SK-N-SH (cell line): ENCODE measurements around the gene PLD3. TPM values are rescaled to one million over a fixed set of nuclear protein-coding genes. Genes with fewer than 3 reads are reported as not detected.

Experiments used
- CTCF ChIA-PET: fragments of 300-600, 350-600 bp; formaldehyde crosslinking; extraction: SDS; loops from one replicate; lab custom pipeline; 2021; lab: Yijun Ruan, JAX
- POLR2A ChIA-PET: fragments of 350-600 bp; sonication (Branson Sonifier 250); formaldehyde crosslinking; extraction: SDS; loops from one replicate; lab custom pipeline; 2020; ENCODE audit warnings: antibody characterized with exemption, inconsistent platforms; lab: Yijun Ruan, JAX
- DNase-seq: peaks from one replicate; pipeline ENCODE4 v3.0.0; 2012
- H2AFZ ChIP-seq: fragments of 200-600 bp; sonication (generic); 2 replicates; pipeline ENCODE4 v1.8.1; 2016; ENCODE audit warnings: antibody characterized with exemption, mild to moderate bottlenecking, low read depth
- H3F3A ChIP-seq: fragments of 200-600 bp; sonication (generic); replicated peaks from 2 replicates; pipeline ENCODE3; 2016; ENCODE audit warnings: antibody characterized with exemption, mild to moderate bottlenecking; ENCODE audit not compliant: insufficient read depth
- H3K27ac ChIP-seq, 2 experiments: fragments of 200-500 bp in 1 of 2; fragments of 200-600 bp in 1 of 2; sonication (Bioruptor generic) in 1 of 2; sonication (generic), shearing (Covaris generic) in 1 of 2; 2 replicates each; pipeline versions ENCODE4 v1.5.1 to v1.6.1; 2014 to 2016; ENCODE audit warnings: low read depth in 2 of 2, inconsistent platforms in 1 of 2, low read length in 1 of 2, mild to moderate bottlenecking in 1 of 2, mixed read lengths in 1 of 2
- H3K27me3 ChIP-seq: fragments of 200-600 bp; sonication (generic), shearing (Covaris generic); 2 replicates; pipeline ENCODE4 v1.6.1; 2016; ENCODE audit warnings: mixed run types; ENCODE audit not compliant: insufficient read depth
- H3K36me3 ChIP-seq, 2 experiments: fragments of 200-500 bp in 1 of 2; fragments of 200-600 bp in 1 of 2; sonication (Bioruptor generic) in 1 of 2; sonication (generic) in 1 of 2; replicated peaks in 1 of 2; 2 replicates each; pipeline versions ENCODE3 to v1.5.1; 2014 to 2016; ENCODE audit warnings: low read length in 1 of 2, mild to moderate bottlenecking in 1 of 2; ENCODE audit not compliant: insufficient read depth in 2 of 2, control insufficient read depth in 1 of 2
- H3K4me1 ChIP-seq, 2 experiments: fragments of 200-500 bp in 1 of 2; fragments of 200-600 bp in 1 of 2; sonication (Bioruptor generic) in 1 of 2; sonication (generic), shearing (Covaris generic) in 1 of 2; 2 replicates each; pipeline versions ENCODE4 v1.5.1 to v1.6.1; 2014 to 2016; ENCODE audit warnings: low read depth in 1 of 2, low read length in 1 of 2, mixed run types in 1 of 2; ENCODE audit not compliant: insufficient read depth in 2 of 2, control insufficient read depth in 1 of 2
- H3K4me2 ChIP-seq: fragments of 200-600 bp; sonication (generic), shearing (Covaris generic); 2 replicates; pipeline ENCODE4 v1.6.1; 2017; ENCODE audit warnings: mixed run types
- H3K4me3 ChIP-seq, 2 experiments: fragments of 200-500 bp in 1 of 2; fragments of 200-600 bp in 1 of 2; sonication (Bioruptor generic) in 1 of 2; sonication (generic), shearing (Covaris generic) in 1 of 2; 2 replicates each; pipeline versions ENCODE4 v1.5.1 to v1.8.1; 2014 to 2016; ENCODE audit warnings: low read depth in 2 of 2, inconsistent platforms in 1 of 2, low read length in 1 of 2, mild to moderate bottlenecking in 1 of 2, mixed read lengths in 1 of 2, moderate library complexity in 1 of 2
- H3K79me2 ChIP-seq: fragments of 200-600 bp; sonication (generic); 2 replicates; pipeline ENCODE4 v1.8.1; 2017; ENCODE audit warnings: mild to moderate bottlenecking; ENCODE audit not compliant: insufficient read depth
- H3K9ac ChIP-seq: fragments of 200-600 bp; sonication (generic); 2 replicates; pipeline ENCODE4 v1.6.1; 2017; ENCODE audit warnings: mixed run types
- H3K9me2 ChIP-seq: fragments of 200-600 bp; sonication (generic); 2 replicates; pipeline ENCODE4 v1.6.1; 2017; ENCODE audit warnings: mixed run types
- H3K9me3 ChIP-seq: fragments of 200-600 bp; sonication (generic); 2 replicates; pipeline ENCODE4 v1.6.1; 2017; ENCODE audit warnings: mixed run types, mild to moderate bottlenecking, moderate library complexity
- H4K20me1 ChIP-seq: fragments of 200-600 bp; sonication (generic); 2 replicates; pipeline ENCODE4 v1.6.1; 2017; ENCODE audit warnings: mild to moderate bottlenecking, mixed run types; ENCODE audit not compliant: insufficient read depth
- CHD2 ChIP-seq: fragments of 150-350 bp; IDR thresholded peaks from 2 replicates; pipeline ENCODE4 v1.6.1; 2018; ENCODE audit warnings: low read length; ENCODE audit not compliant: partially characterized antibody
- EP300 ChIP-seq, 2 experiments: IDR thresholded peaks; 2 replicates each; pipeline versions ENCODE4 v1.4.0 to v1.6.1; 2012; ENCODE audit warnings: borderline replicate concordance in 1 of 2, low read depth in 1 of 2, low read length in 1 of 2
- MXI1 ChIP-seq: IDR thresholded peaks from 2 replicates; pipeline ENCODE4 v1.6.1; 2012; ENCODE audit warnings: mild to moderate bottlenecking, low read depth, low read length, improper control_type of control experiment
- NFIC ChIP-seq: IDR thresholded peaks from 2 replicates; pipeline ENCODE4 v1.4.0; 2012; ENCODE audit warnings: borderline replicate concordance
- NRF1 ChIP-seq: IDR thresholded peaks from 2 replicates; pipeline ENCODE4 v1.6.1; 2012; ENCODE audit warnings: low read depth, mild to moderate bottlenecking, low read length
- POLR2AphosphoS5 ChIP-seq: IDR thresholded peaks from 2 replicates; pipeline ENCODE4 v1.6.1; 2012; ENCODE audit warnings: low read depth, low read length
- RCOR1 ChIP-seq: fragments of 150-350 bp; IDR thresholded peaks from 2 replicates; pipeline ENCODE4 v1.6.1; 2017; ENCODE audit warnings: antibody characterized with exemption, low read length
- RFX5 ChIP-seq: IDR thresholded peaks from 2 replicates; pipeline ENCODE4 v1.6.1; 2012; ENCODE audit warnings: mild to moderate bottlenecking, improper control_type of control experiment, low read length
- TAF1 ChIP-seq: IDR thresholded peaks from 2 replicates; pipeline ENCODE4 v1.6.1; 2012; ENCODE audit warnings: low read depth, mild to moderate bottlenecking, low read length, moderate library complexity, borderline replicate concordance
- USF1 ChIP-seq: IDR thresholded peaks from 2 replicates; pipeline ENCODE4 v1.4.0; 2012; ENCODE audit warnings: low read depth, borderline replicate concordance
- WGBS: methylation state at CpG from one replicate; pipeline ENCODE4 v1.1.6; 2017; ENCODE audit warnings: low lambda C conversion rate; 5-methylcytosine and 5-hydroxymethylcytosine counted together
- polyA plus RNA-seq, 3 experiments: library from polyadenylated mRNA; depleted of rRNA; stranded (reverse); fragments of >200 nt; gene quantifications; 2 replicates each; pipeline ENCODE4 v1.2.3, GENCODE V29; 2012
- TF ChIP-seq, protein P1 (sequence below): IDR thresholded peaks from 2 replicates; pipeline ENCODE4; 2012
- TF ChIP-seq, protein P2 (sequence below): IDR thresholded peaks from 2 replicates; pipeline ENCODE4 v1.4.0; 2012; ENCODE audit warnings: low read depth
- TF ChIP-seq, protein P3 (sequence below): fragments of 150-350 bp; IDR thresholded peaks from 2 replicates; pipeline ENCODE4 v1.6.1; 2016; ENCODE audit warnings: mild to moderate bottlenecking, low read depth, low read length

Gene PLD3
- polyA plus RNA-seq, 1 of the 3 experiments (the other 2 are of a cell fraction), result 511 TPM

DNA sequence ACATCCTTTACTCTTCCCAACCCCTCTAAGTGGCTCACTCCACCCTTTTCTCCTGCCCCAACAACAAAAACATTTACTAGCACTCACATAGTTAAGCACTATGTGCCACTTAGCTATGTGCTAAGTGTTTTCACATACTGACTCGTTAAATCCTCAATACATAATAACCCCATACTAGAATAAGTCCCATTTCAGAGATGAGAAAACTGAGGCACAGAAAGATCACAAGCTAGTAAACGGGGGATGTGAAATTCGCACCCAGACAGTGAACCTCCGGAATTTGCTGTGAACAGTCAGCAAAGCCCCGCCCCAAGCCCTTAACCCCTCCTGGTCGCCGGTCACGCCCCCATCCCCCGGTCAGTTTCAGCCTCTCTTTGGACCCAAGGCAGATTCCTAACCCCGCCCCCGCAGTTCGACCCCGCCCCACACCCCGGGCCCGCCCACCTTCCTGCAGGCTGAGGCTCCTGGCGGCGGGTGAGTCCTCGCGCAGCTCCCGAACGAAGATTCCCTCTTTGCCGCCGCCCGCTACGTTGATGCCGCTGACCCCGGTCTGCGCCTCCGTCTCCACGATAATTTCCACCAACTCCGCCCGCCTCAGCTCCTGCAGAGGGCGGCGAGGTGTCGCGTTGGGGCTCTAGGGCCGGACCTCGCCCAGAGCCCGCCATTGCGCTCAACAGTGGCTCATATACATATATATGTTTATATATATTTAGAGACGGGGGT, 54.9 kb downstream of the PLD3 start:
- no peak for TF ChIP-seq TAF1
- no peak for TF ChIP-seq MXI1
- TF ChIP-seq RCOR1, result peak; percentile 82
- TF ChIP-seq RFX5, result no peak
- TF ChIP-seq NRF1, result no peak
- TF ChIP-seq, protein P1, sequence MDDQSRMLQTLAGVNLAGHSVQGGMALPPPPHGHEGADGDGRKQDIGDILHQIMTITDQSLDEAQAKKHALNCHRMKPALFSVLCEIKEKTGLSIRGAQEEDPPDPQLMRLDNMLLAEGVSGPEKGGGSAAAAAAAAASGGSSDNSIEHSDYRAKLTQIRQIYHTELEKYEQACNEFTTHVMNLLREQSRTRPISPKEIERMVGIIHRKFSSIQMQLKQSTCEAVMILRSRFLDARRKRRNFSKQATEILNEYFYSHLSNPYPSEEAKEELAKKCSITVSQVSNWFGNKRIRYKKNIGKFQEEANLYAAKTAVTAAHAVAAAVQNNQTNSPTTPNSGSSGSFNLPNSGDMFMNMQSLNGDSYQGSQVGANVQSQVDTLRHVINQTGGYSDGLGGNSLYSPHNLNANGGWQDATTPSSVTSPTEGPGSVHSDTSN, result no peak
- TF ChIP-seq, protein P2, sequence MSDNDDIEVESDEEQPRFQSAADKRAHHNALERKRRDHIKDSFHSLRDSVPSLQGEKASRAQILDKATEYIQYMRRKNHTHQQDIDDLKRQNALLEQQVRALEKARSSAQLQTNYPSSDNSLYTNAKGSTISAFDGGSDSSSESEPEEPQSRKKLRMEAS, result 0 out of 2 replicates have a peak, but pooled peaks have one; percentile 35
- TF ChIP-seq, protein P3, sequence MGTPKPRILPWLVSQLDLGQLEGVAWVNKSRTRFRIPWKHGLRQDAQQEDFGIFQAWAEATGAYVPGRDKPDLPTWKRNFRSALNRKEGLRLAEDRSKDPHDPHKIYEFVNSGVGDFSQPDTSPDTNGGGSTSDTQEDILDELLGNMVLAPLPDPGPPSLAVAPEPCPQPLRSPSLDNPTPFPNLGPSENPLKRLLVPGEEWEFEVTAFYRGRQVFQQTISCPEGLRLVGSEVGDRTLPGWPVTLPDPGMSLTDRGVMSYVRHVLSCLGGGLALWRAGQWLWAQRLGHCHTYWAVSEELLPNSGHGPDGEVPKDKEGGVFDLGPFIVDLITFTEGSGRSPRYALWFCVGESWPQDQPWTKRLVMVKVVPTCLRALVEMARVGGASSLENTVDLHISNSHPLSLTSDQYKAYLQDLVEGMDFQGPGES, result no peak
- TF ChIP-seq POLR2AphosphoS5, result peak; percentile 42; the same call in 1 of the 2 replicates
- TF ChIP-seq USF1, result no peak
- TF ChIP-seq EP300 (IDR thresholded peaks at IDR 0.05; ENCODE audit: borderline replicate concordance in 1 of 2, low read depth in 1 of 2, low read length in 1 of 2), result no peak
- no peak for TF ChIP-seq CHD2
- TF ChIP-seq NFIC, result no peak
- Histone ChIP-seq H4K20me1 (no peaks in the 10 kb centered on the region), H3K27ac (peak overlapping the region; percentile 58 to 78; a peak in 3 of 4 replicates), H3K9me2 (no peaks in the 10 kb centered on the region), H3K9ac (peak overlapping the region; percentile 75), H2AFZ (peak overlapping the region; percentile 99), H3K4me2 (peak overlapping the region; percentile 96), H3K79me2 (no peaks in the 10 kb centered on the region), H3K9me3 (no peaks in the 10 kb centered on the region), H3K27me3 (no peaks in the 10 kb centered on the region), H3K36me3 (no peaks in the 10 kb centered on the region), H3F3A (peaks cover 3% of the 10 kb centered on the region), H3K4me3 (peak overlapping the region; percentile 55 to 80), H3K4me1 (no peaks in the 10 kb centered on the region; a peak in 1 of 4 replicates)
- ChIA-PET CTCF (interaction anchor here (0.6 to 2.4 kb wide), 10 partner anchors 13 to 195 kb away, joined by 3 to 16 read pairs (median 4); partner anchors contain the start of genes SERTAD1 and SERTAD3), POLR2A (interaction anchor here (0.7 to 1.8 kb wide), 3 partner anchors 11 to 55 kb away, joined by 3 to 6 read pairs (median 4); partner anchors contain the start of genes C19orf47 and PLD3)
- WGBS, result 2% methylated on average over 37 of the region's 41 CpGs
- DNase-seq, result peak; percentile 98
